Measurements from ENCODE around the gene LYPLA2. TPM values are rescaled to one million over a fixed set of nuclear protein-coding genes. Genes with fewer than 3 reads are reported as not detected.

Gene LYPLA2
- total RNA-seq, 1 donor from 2014 or later: 42.6 TPM

GRCh38 chr1:23798662-23799142, 7.8 kb downstream of the LYPLA2 start:
- DNase-seq (ENCODE audit: low read depth) (no peak), FAIRE-seq (no peak)
- peak overlapping the region; percentile 95 for H3K4me3 ChIP-seq (ENCODE audit: low read depth, low read length)
- peak; percentile 10 for TF ChIP-seq CTCF (IDR thresholded peaks at IDR 0.05; ENCODE audit: insufficient read depth, low read length, severe bottlenecking)
- H3K36me3 ChIP-seq (ENCODE audit: control insufficient read depth, insufficient read depth, low read length): peaks cover 32% of the 10 kb centered on the region
- no peaks in the 10 kb centered on the region for H3K27me3 ChIP-seq (ENCODE audit: control insufficient read depth, insufficient read depth, low read length)

GRCh38 chr1:23799255-23799569, 8.3 kb downstream of the LYPLA2 start:
- FAIRE-seq (no peak), DNase-seq (ENCODE audit: low read depth) (no peak)
- peaks cover 32% of the 10 kb centered on the region for H3K36me3 ChIP-seq (ENCODE audit: control insufficient read depth, insufficient read depth, low read length)
- H3K4me3 ChIP-seq (ENCODE audit: low read depth, low read length): peak overlapping the region; percentile 95
- no peaks in the 10 kb centered on the region for H3K27me3 ChIP-seq (ENCODE audit: control insufficient read depth, insufficient read depth, low read length)
- no peak for TF ChIP-seq CTCF (IDR thresholded peaks at IDR 0.05; ENCODE audit: insufficient read depth, low read length, severe bottlenecking)

- no peaks in the 10 kb centered on the region for H3K27me3 ChIP-seq (ENCODE audit: control insufficient read depth, insufficient read depth, low read length)
- no peak for TF ChIP-seq CTCF (IDR thresholded peaks at IDR 0.05; ENCODE audit: insufficient read depth, low read length, severe bottlenecking)
- peak; percentile 90 for DNase-seq (ENCODE audit: low read depth)
- peak overlapping the region; percentile 95 for H3K4me3 ChIP-seq (ENCODE audit: low read depth, low read length)
- peak; percentile 13 for FAIRE-seq
- peaks cover 29% of the 10 kb centered on the region for H3K36me3 ChIP-seq (ENCODE audit: control insufficient read depth, insufficient read depth, low read length)
Measured at GRCh38 chr1:23799570-23800399, 8.8 kb downstream of the LYPLA2 start.

GRCh38 chr1:23800400-23801337, 9.7 kb downstream of the LYPLA2 start, which contains the start of gene GALE:
Gene GALE (minus strand): TSS chr1:23800754. CDS start chr1:23799007, 1,747 bp downstream.
- H3K4me3 ChIP-seq (ENCODE audit: low read depth, low read length): peak within 1 kb of the TSS; percentile 95
- no peak for FAIRE-seq
- H3K36me3 ChIP-seq (ENCODE audit: control insufficient read depth, insufficient read depth, low read length): peaks cover 31% of the 10 kb centered on the region
- peak; percentile 81 for DNase-seq (ENCODE audit: low read depth)
- no peak for TF ChIP-seq CTCF (IDR thresholded peaks at IDR 0.05; ENCODE audit: insufficient read depth, low read length, severe bottlenecking)
- no peaks in the 10 kb centered on the region for H3K27me3 ChIP-seq (ENCODE audit: control insufficient read depth, insufficient read depth, low read length)

GRCh38 chr1:23801338-23801748, 10.4 kb downstream of the LYPLA2 start:
- DNase-seq (ENCODE audit: low read depth) (no peak), FAIRE-seq (no peak)
- H3K4me3 ChIP-seq (ENCODE audit: low read depth, low read length): peak overlapping the region; percentile 95
- no peak for TF ChIP-seq CTCF (IDR thresholded peaks at IDR 0.05; ENCODE audit: insufficient read depth, low read length, severe bottlenecking)
- H3K36me3 ChIP-seq (ENCODE audit: control insufficient read depth, insufficient read depth, low read length): peaks cover 26% of the 10 kb centered on the region
- no peaks in the 10 kb centered on the region for H3K27me3 ChIP-seq (ENCODE audit: control insufficient read depth, insufficient read depth, low read length)

Data from bronchial epithelial cell (primary cell).